NCI-H1105 treated with DMSO at 0.1 percent for 48 hours (cell line): ENCODE results near the gene FAM210A.

Experiments used
- DNase-seq: peaks from one replicate; lab custom pipeline; 2025; lab: John Stamatoyannopoulos, UW

The FAM210A gene

GRCh38 chr18:13643261-13643751 lies 83.1 kb downstream of the FAM210A start:
- no peak for DNase-seq

- no peak for DNase-seq
Measured at GRCh38 chr18:13642440-13642827, 83.9 kb downstream of the FAM210A start.

GRCh38 chr18:13641551-13642439 lies 84.6 kb downstream of the FAM210A start:
- DNase-seq: no peak

- DNase-seq: no peak
Measured at GRCh38 chr18:13640266-13640860, 86.0 kb downstream of the FAM210A start.

GRCh38 chr18:13638719-13639595 lies 87.4 kb downstream of the FAM210A start:
- no peak for DNase-seq

GRCh38 chr18:13635046-13635445 lies 91.3 kb downstream of the FAM210A start:
- DNase-seq: no peak

GRCh38 chr18:13633700-13634099 lies 92.7 kb downstream of the FAM210A start:
- DNase-seq: no peak

GRCh38 chr18:13630716-13631268 lies 95.6 kb downstream of the FAM210A start:
- DNase-seq: no peak

GRCh38 chr18:13629841-13630715 lies 96.3 kb downstream of the FAM210A start:
- DNase-seq: peak; percentile 55

- DNase-seq: no peak
Measured at GRCh38 chr18:13628211-13628610, 98.1 kb downstream of the FAM210A start.

GRCh38 chr18:13627639-13628038 lies 98.7 kb downstream of the FAM210A start:
- DNase-seq: no peak

- no peak for DNase-seq
Measured at GRCh38 chr18:13626544-13626908, 99.8 kb downstream of the FAM210A start.

- no peak for DNase-seq
Measured at GRCh38 chr18:13625843-13626543, 100.4 kb downstream of the FAM210A start.

GRCh38 chr18:13625355-13625754 lies 101.0 kb downstream of the FAM210A start:
- DNase-seq: no peak

GRCh38 chr18:13624563-13625237 lies 101.7 kb downstream of the FAM210A start:
- no peak for DNase-seq

- DNase-seq: no peak
Measured at GRCh38 chr18:13623871-13624270, 102.5 kb downstream of the FAM210A start.

GRCh38 chr18:13623348-13623747 lies 103.0 kb downstream of the FAM210A start:
- DNase-seq: no peak

- no peak for DNase-seq
Measured at GRCh38 chr18:13622751-13623150, 103.6 kb downstream of the FAM210A start.

- no peak for DNase-seq
Measured at GRCh38 chr18:13621886-13622619, 104.3 kb downstream of the FAM210A start.
